Neural progenitor cell (in vitro differentiated cells): Measurements from ENCODE around the gene ZNF71. TPM values are rescaled to one million over a fixed set of nuclear protein-coding genes. Genes with fewer than 3 reads are reported as not detected.

Source experiments
- DNase-seq: peaks from one replicate; pipeline ENCODE4 v3.0.0-alpha.2; 2016; ENCODE audit warnings: low spot score
- H2AFZ ChIP-seq: fragments of 200-600 bp; sonication (generic); replicated peaks from 2 replicates; pipeline ENCODE4 v1.6.1; 2016; ENCODE audit warnings: antibody characterized with exemption
- H3F3A ChIP-seq: fragments of 200-600 bp; sonication (generic); 2 replicates; pipeline ENCODE4 v1.6.1; 2016; ENCODE audit warnings: antibody characterized with exemption, low read depth
- H3K27ac ChIP-seq: fragments of 200-600 bp; sonication (generic); 2 replicates; pipeline ENCODE4 v1.5.1; 2016; ENCODE audit warnings: mild to moderate bottlenecking
- H3K27me3 ChIP-seq: fragments of 200-600 bp; sonication (generic); 2 replicates; pipeline ENCODE4 v1.6.1; 2016; ENCODE audit warnings: mild to moderate bottlenecking, moderate library complexity
- H3K36me3 ChIP-seq: fragments of 200-600 bp; sonication (generic); 2 replicates; pipeline ENCODE4 v1.5.1; 2016
- H3K4me1 ChIP-seq: fragments of 200-600 bp; sonication (generic); 2 replicates; pipeline ENCODE4 v1.6.1; 2016; ENCODE audit warnings: mixed run types
- H3K4me2 ChIP-seq: fragments of 200-600 bp; sonication (generic); 2 replicates; pipeline ENCODE4 v1.6.1; 2016
- H3K4me3 ChIP-seq: fragments of 200-600 bp; sonication (generic); 2 replicates; pipeline ENCODE4 v1.5.1; 2016
- H3K79me2 ChIP-seq: fragments of 200-600 bp; sonication (generic); 2 replicates; pipeline ENCODE4 v1.6.1; 2016; ENCODE audit warnings: low read depth
- H3K9ac ChIP-seq: fragments of 200-600 bp; sonication (generic); 2 replicates; pipeline ENCODE4 v1.6.1; 2016
- H3K9me3 ChIP-seq: fragments of 200-600 bp; sonication (generic); 2 replicates; pipeline ENCODE4 v1.5.1; 2016; ENCODE audit warnings: low read depth
- H4K20me1 ChIP-seq: fragments of 200-600 bp; sonication (generic); 2 replicates; pipeline ENCODE4 v1.6.1; 2016; ENCODE audit warnings: low read depth
- H3K27ac Mint-ChIP-seq: 3 replicates; pipeline ENCODE4 v1.8.0; 2021; ENCODE audit warnings: mixed read lengths
- H3K27me3 Mint-ChIP-seq: 2 replicates; pipeline ENCODE4 v1.8.0; 2022; ENCODE audit warnings: low read depth, mild to moderate bottlenecking, inconsistent platforms, moderate library complexity, mixed read lengths; ENCODE audit not compliant: insufficient read depth
- H3K36me3 Mint-ChIP-seq: 3 replicates; pipeline ENCODE4 v1.8.0; 2021; ENCODE audit warnings: mixed read lengths
- H3K4me1 Mint-ChIP-seq: 3 replicates; pipeline ENCODE4 v1.8.0; 2021; ENCODE audit warnings: mixed read lengths
- H3K4me3 Mint-ChIP-seq: 3 replicates; pipeline ENCODE4 v1.8.0; 2021; ENCODE audit warnings: mild to moderate bottlenecking, moderate library complexity, mixed read lengths
- H3K9me3 Mint-ChIP-seq: 3 replicates; pipeline ENCODE4 v1.8.0; 2020; ENCODE audit warnings: mixed read lengths
- EZH2 ChIP-seq: fragments of 200-600 bp; sonication (generic); IDR thresholded peaks from 2 replicates; pipeline ENCODE4 v1.6.1; 2017; ENCODE audit warnings: antibody characterized with exemption, mild to moderate bottlenecking, moderate library complexity
- EZH2phosphoT487 ChIP-seq: fragments of 200-600 bp; sonication (generic); IDR thresholded peaks from 2 replicates; pipeline ENCODE4 v1.6.1; 2017; ENCODE audit warnings: antibody characterized with exemption
- total RNA-seq: library from RNA; depleted of rRNA; stranded (reverse); fragments of >200 nt; gene quantifications from 2 replicates; pipeline ENCODE4 v1.2.3, GENCODE V29; 2015; ENCODE audit warnings: low replicate concordance
- TF ChIP-seq, protein P1 (sequence below): fragments of 200-600 bp; sonication (generic); IDR thresholded peaks from 2 replicates; pipeline ENCODE4 v1.5.1; 2017; ENCODE audit warnings: antibody characterized with exemption, mild to moderate bottlenecking

Gene ZNF71
- total RNA-seq, 1 donor from 2014 or later, result 9.3 TPM

DNA sequence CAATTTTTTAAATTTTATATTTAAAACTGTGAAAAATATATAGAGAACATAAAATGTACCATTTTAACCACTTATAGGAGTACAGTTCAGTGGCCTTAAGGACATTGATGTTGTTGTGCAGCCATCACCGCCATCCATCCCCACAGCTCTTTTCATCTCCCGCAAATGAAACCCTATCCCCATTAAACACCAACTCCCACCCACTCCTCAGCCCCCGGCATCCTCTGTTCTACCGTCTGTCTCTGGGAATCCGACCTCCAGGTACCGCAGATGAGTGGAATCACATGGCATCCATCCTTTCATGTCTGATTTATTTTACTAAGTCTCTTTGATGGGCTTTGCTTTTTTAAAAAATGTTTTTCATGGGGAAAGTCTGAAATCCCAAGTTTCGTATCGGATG is 24.0 kb downstream of the ZNF71 start:
- DNase-seq, result no peak
- Histone ChIP-seq H3K4me2 (no peak overlapping the region), H3K36me3 (peaks cover 16% of the 10 kb centered on the region), H3K79me2 (peaks cover 44% of the 10 kb centered on the region), H3K4me3 (no peak overlapping the region), H3K4me1 (no peaks in the 10 kb centered on the region), H3K27ac (no peak overlapping the region), H3F3A (no peaks in the 10 kb centered on the region), H2AFZ (no peak overlapping the region), H3K9ac (no peak overlapping the region), H3K27me3 (no peaks in the 10 kb centered on the region), H4K20me1 (no peaks in the 10 kb centered on the region), H3K9me3 (peaks cover 12% of the 10 kb centered on the region)
- peaks cover 89% of the 10 kb centered on the region for H3K9me3 Mint-ChIP-seq
- no peak overlapping the region for H3K4me3 Mint-ChIP-seq
- H3K27ac Mint-ChIP-seq, result no peak overlapping the region
- no peak for TF ChIP-seq EZH2phosphoT487
- H3K4me1 Mint-ChIP-seq, result no peaks in the 10 kb centered on the region
- peaks cover 84% of the 10 kb centered on the region for H3K36me3 Mint-ChIP-seq
- H3K27me3 Mint-ChIP-seq, result no peaks in the 10 kb centered on the region

DNA sequence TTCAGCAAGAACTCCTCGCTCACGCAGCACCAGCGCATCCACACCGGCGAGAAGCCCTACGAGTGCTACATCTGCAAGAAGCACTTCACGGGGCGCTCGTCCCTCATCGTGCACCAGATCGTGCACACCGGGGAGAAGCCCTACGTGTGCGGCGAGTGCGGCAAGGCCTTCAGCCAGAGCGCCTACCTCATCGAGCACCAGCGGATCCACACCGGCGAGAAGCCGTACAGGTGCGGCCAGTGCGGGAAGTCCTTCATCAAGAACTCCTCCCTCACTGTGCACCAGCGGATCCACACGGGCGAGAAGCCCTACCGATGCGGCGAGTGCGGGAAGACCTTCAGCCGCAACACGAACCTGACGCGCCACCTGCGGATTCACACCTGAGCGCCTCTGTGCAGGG is 27.3 kb downstream of the ZNF71 start:
- no peak overlapping the region for H3K27ac Mint-ChIP-seq
- no peak overlapping the region for H3K27ac ChIP-seq
- H3K9me3 Mint-ChIP-seq, result peaks cover 78% of the 10 kb centered on the region
- H4K20me1 ChIP-seq, result no peaks in the 10 kb centered on the region
- peaks cover 8% of the 10 kb centered on the region for H3K36me3 ChIP-seq
- peaks cover 69% of the 10 kb centered on the region for H3K36me3 Mint-ChIP-seq
- DNase-seq, result no peak
- no peak overlapping the region for H3K9ac ChIP-seq
- no peak for TF ChIP-seq EZH2
- TF ChIP-seq, protein P1, sequence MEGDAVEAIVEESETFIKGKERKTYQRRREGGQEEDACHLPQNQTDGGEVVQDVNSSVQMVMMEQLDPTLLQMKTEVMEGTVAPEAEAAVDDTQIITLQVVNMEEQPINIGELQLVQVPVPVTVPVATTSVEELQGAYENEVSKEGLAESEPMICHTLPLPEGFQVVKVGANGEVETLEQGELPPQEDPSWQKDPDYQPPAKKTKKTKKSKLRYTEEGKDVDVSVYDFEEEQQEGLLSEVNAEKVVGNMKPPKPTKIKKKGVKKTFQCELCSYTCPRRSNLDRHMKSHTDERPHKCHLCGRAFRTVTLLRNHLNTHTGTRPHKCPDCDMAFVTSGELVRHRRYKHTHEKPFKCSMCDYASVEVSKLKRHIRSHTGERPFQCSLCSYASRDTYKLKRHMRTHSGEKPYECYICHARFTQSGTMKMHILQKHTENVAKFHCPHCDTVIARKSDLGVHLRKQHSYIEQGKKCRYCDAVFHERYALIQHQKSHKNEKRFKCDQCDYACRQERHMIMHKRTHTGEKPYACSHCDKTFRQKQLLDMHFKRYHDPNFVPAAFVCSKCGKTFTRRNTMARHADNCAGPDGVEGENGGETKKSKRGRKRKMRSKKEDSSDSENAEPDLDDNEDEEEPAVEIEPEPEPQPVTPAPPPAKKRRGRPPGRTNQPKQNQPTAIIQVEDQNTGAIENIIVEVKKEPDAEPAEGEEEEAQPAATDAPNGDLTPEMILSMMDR, result no peak
- no peak for TF ChIP-seq EZH2phosphoT487
- no peaks in the 10 kb centered on the region for H3K4me1 ChIP-seq
- peaks cover 13% of the 10 kb centered on the region for H3K79me2 ChIP-seq
- no peaks in the 10 kb centered on the region for H3F3A ChIP-seq
- H3K4me3 ChIP-seq, result no peak overlapping the region
- H3K27me3 ChIP-seq, result no peaks in the 10 kb centered on the region
- no peak overlapping the region for H2AFZ ChIP-seq
- no peak overlapping the region for H3K4me2 ChIP-seq
- H3K27me3 Mint-ChIP-seq, result peaks cover 4% of the 10 kb centered on the region
- no peaks in the 10 kb centered on the region for H3K9me3 ChIP-seq
- H3K4me3 Mint-ChIP-seq, result no peak overlapping the region
- no peaks in the 10 kb centered on the region for H3K4me1 Mint-ChIP-seq

DNA sequence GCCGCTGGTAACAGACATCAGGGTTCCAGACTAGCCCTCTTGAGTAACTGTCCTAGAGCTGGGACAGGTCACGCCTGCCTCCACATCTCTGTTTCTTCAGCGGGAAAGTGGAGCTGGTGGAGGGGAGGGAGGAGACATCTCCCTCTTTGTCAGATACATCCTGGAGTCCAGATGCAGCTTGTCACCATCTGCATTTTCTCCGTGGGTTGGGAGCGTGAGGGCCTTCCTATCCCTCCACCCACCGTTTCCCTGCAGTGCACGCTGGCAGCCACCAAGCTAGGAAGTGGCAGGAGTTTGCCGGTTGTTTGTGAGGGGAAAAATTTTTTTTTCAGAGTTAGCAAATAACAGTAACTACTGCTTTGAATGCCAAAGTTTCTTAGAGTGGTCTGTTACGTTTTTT is 27.9 kb downstream of the ZNF71 start:
- Histone ChIP-seq H3F3A (no peaks in the 10 kb centered on the region), H3K9me3 (no peaks in the 10 kb centered on the region), H3K79me2 (peaks cover 8% of the 10 kb centered on the region), H3K27ac (no peak overlapping the region), H3K9ac (no peak overlapping the region), H4K20me1 (no peaks in the 10 kb centered on the region), H2AFZ (no peak overlapping the region), H3K27me3 (no peaks in the 10 kb centered on the region), H3K36me3 (peaks cover 8% of the 10 kb centered on the region), H3K4me1 (no peaks in the 10 kb centered on the region), H3K4me3 (no peak overlapping the region), H3K4me2 (no peak overlapping the region)
- no peaks in the 10 kb centered on the region for H3K4me1 Mint-ChIP-seq
- H3K27ac Mint-ChIP-seq, result no peak overlapping the region
- H3K4me3 Mint-ChIP-seq, result no peak overlapping the region
- no peak for DNase-seq
- TF ChIP-seq, protein P1, result no peak
- TF ChIP-seq EZH2, result no peak
- TF ChIP-seq EZH2phosphoT487, result no peak
- peaks cover 78% of the 10 kb centered on the region for H3K9me3 Mint-ChIP-seq
- peaks cover 6% of the 10 kb centered on the region for H3K27me3 Mint-ChIP-seq
- peaks cover 65% of the 10 kb centered on the region for H3K36me3 Mint-ChIP-seq

DNA sequence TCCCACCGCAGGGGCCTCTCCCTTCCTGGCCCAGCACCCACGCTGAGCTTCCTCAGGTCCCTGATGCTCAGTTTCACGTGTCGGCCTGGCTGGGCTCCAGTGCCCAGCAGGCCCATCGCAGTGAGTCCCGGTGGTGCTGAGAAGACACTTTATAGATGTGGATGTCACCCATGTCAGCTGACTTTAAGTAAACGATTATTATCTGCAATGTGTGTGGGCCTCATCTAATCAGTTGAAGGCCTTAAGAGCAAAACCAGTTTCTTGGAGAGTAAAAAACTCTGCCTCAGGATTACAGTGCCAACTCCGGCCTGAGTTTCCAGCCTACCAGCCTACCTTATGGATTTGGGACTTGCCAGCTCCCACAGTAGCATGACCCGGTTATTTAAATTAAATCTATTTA is 30.6 kb downstream of the ZNF71 start:
- Mint-ChIP-seq H3K27ac (no peak overlapping the region), H3K4me3 (no peak overlapping the region), H3K9me3 (peaks cover 79% of the 10 kb centered on the region), H3K36me3 (peaks cover 47% of the 10 kb centered on the region), H3K27me3 (peaks cover 9% of the 10 kb centered on the region), H3K4me1 (no peaks in the 10 kb centered on the region)
- Histone ChIP-seq H3K79me2 (no peaks in the 10 kb centered on the region), H3K27me3 (no peaks in the 10 kb centered on the region), H3K27ac (no peak overlapping the region), H3K4me2 (no peak overlapping the region), H4K20me1 (no peaks in the 10 kb centered on the region), H3K9me3 (no peaks in the 10 kb centered on the region), H2AFZ (no peak overlapping the region), H3K9ac (no peak overlapping the region), H3K36me3 (peaks cover 8% of the 10 kb centered on the region), H3F3A (no peaks in the 10 kb centered on the region), H3K4me3 (no peak overlapping the region), H3K4me1 (no peaks in the 10 kb centered on the region)
- no peak for TF ChIP-seq EZH2
- TF ChIP-seq, protein P1, result no peak
- no peak for TF ChIP-seq EZH2phosphoT487
- no peak for DNase-seq
